Colonic mucosa (tissue), 4 donors: ENCODE results near the gene BICRA. TPM values are rescaled to one million over a fixed set of nuclear protein-coding genes. Genes with fewer than 3 reads are reported as not detected.
"Not testable (repeated sequence)": the region's sequence is repeated elsewhere in the genome, so short reads cannot be mapped to it uniquely, and the experiment has no call there.

Experiments
- DNase-seq: peaks from one replicate; pipeline ENCODE4 v3.0.0-alpha.2; 2020
- H3K27ac ChIP-seq: fragments of 200-600 bp; one replicate; pipeline ENCODE4 v1.8.0; 2021
- H3K27me3 ChIP-seq: fragments of 200-600 bp; one replicate; pipeline ENCODE4 v1.8.0; 2021
- H3K36me3 ChIP-seq: fragments of 200-600 bp; one replicate; pipeline ENCODE4 v1.8.0; 2021
- H3K4me1 ChIP-seq: fragments of 200-600 bp; one replicate; pipeline ENCODE4 v1.8.0; 2021; ENCODE audit warnings: mild to moderate bottlenecking
- H3K4me3 ChIP-seq: fragments of 200-600 bp; one replicate; pipeline ENCODE4 v1.8.0; 2021
- H3K9ac ChIP-seq, 2 donors: one replicate each; pipeline ENCODE4 v1.7.0; 2013; ENCODE audit warnings: control low read depth in 2 of 2, low read depth in 2 of 2, low read length in 2 of 2
- H3K9me3 ChIP-seq: fragments of 200-600 bp; one replicate; pipeline ENCODE4 v1.8.0; 2021
- CTCF ChIP-seq: fragments of 200-600 bp; IDR thresholded peaks from one replicate; pipeline ENCODE4 v1.8.0; 2022; ENCODE audit warnings: antibody characterized with exemption, mild to moderate bottlenecking
- intact Hi-C: fragments of 100-400 bp; cut with DNase I; formaldehyde crosslinking; loops from one replicate; pipeline ENCODE4 v1.14.1; 2022
- total RNA-seq, 2 donors: library from RNA; stranded (reverse); fragmentation: NEBNext Ultra II Directional in 1 of 2; extraction: Animal tissue kit (Norgen Biotek cat#: 25700) in 1 of 2; gene quantifications; one replicate each; pipeline ENCODE4 v1.2.1, GENCODE V29; 2021
- donor health status: healthy.
- donor health status: DM: no; HTN: no; CAD: no.
- donor health status: DM: no; HTN: no; CAD: no.

Gene BICRA
- total RNA-seq, 2 donors from 2014 or later, result 11.7 to 13.4 TPM

- H3K27ac ChIP-seq, result no peak overlapping the region
- no peaks in the 10 kb centered on the region for H3K36me3 ChIP-seq
- no peak overlapping the region for H3K9ac ChIP-seq
- no peak for TF ChIP-seq CTCF
- intact Hi-C loops, result no loop called here
- H3K4me1 ChIP-seq, result no peaks in the 10 kb centered on the region
- H3K9me3 ChIP-seq, result no peaks in the 10 kb centered on the region
- no peaks in the 10 kb centered on the region for H3K27me3 ChIP-seq
- H3K4me3 ChIP-seq, result no peak overlapping the region
- no peak for DNase-seq
Observed at GRCh38 chr19:47716270-47716937, 107.5 kb downstream of the BICRA start.

GRCh38 chr19:47718415-47719046 is 109.6 kb downstream of the BICRA start:
- intact Hi-C loops, result not testable (repeated sequence)
- H3K9ac ChIP-seq, result peak overlapping the region; percentile 3 to 26

GRCh38 chr19:47719047-47719859 is 110.3 kb downstream of the BICRA start:
- Histone ChIP-seq H3K9me3 (no peaks in the 10 kb centered on the region), H3K4me1 (no peaks in the 10 kb centered on the region), H3K36me3 (no peaks in the 10 kb centered on the region), H3K4me3 (no peak overlapping the region), H3K27me3 (no peaks in the 10 kb centered on the region), H3K9ac (no peak overlapping the region), H3K27ac (peak overlapping the region; percentile 62)
- DNase-seq, result peak; percentile 61
- no peak for TF ChIP-seq CTCF
- intact Hi-C loops, result no loop called here

More at GRCh38 chr19:47718415-47719046, 109.6 kb downstream of the BICRA start:
- not testable (repeated sequence) for H3K27me3 ChIP-seq, DNase-seq, H3K36me3 ChIP-seq, H3K4me3 ChIP-seq, H3K9me3 ChIP-seq, H3K4me1 ChIP-seq
- peak overlapping the region; percentile 62 for H3K27ac ChIP-seq

GRCh38 chr19:47720669-47721422 is 111.9 kb downstream of the BICRA start:
- no peaks in the 10 kb centered on the region for H3K9me3 ChIP-seq
- no peaks in the 10 kb centered on the region for H3K27me3 ChIP-seq
- no peak for TF ChIP-seq CTCF
- H3K36me3 ChIP-seq, result no peaks in the 10 kb centered on the region
- H3K27ac ChIP-seq, result no peak overlapping the region
- no peak overlapping the region for H3K4me3 ChIP-seq
- intact Hi-C loops, result no loop called here
- no peak for DNase-seq
- H3K9ac ChIP-seq, result no peak overlapping the region
- no peaks in the 10 kb centered on the region for H3K4me1 ChIP-seq

GRCh38 chr19:47723581-47723940 is 114.6 kb downstream of the BICRA start:
- no peak for DNase-seq
- no peaks in the 10 kb centered on the region for H3K36me3 ChIP-seq
- no peak for TF ChIP-seq CTCF
- no peak overlapping the region for H3K4me3 ChIP-seq
- H3K9ac ChIP-seq, result no peak overlapping the region
- intact Hi-C loops, result no loop called here
- peak overlapping the region; percentile 2 for H3K27ac ChIP-seq
- H3K27me3 ChIP-seq, result no peaks in the 10 kb centered on the region
- no peaks in the 10 kb centered on the region for H3K4me1 ChIP-seq
- H3K9me3 ChIP-seq, result no peaks in the 10 kb centered on the region
